Heart left ventricle (tissue), 13 donors: ENCODE results near the gene DNMT3B.

Experiments
- CTCF ChIP-seq, 12 donors: fragments of 200-600 bp; sonication (generic) in 4 of 12; IDR thresholded peaks; one replicate each; pipeline versions ENCODE4 v1.5.0 to v1.8.0; 2018 to 2022; ENCODE audit warnings: antibody characterized with exemption in 12 of 12, mild to moderate bottlenecking in 5 of 12
- POLR2A ChIP-seq, 2 donors: fragments of 450-650 bp; IDR thresholded peaks; one replicate each; pipeline ENCODE4 v1.6.1; 2017; ENCODE audit warnings: antibody characterized with exemption in 2 of 2, mild to moderate bottlenecking in 2 of 2, moderate library complexity in 2 of 2
- donor health status: ischemic (EF 13 %, LVEDD 7.1; RV severe dilation, severe dysfunction).
- donor health status: DM: no; HTN: yes; CAD: no.
- donor health status: DM: no; HTN: no; CAD: no.
- donor health status: ischemic (EF 25% LVEDD 6.9; RV normal size, moderate dysfunction).
- donor health status: ischemic (EF 25% LVEDD 5.7; RV mildly dilated, moderate dysfunction).
- donor health status: ischemic (EF 35%, LVEDD 5.7; RV mildly dilated, moderate dysfunction).
- donor health status: nonischemic (EF 11% LVEDD 7.7; RV severe dilation, severe dysfunction).
- donor health status: DM: yes; HTN: yes; CAD: no.
- donor health status: PGD.
- donor health status: ischemic (EF 29% LVEDD 5.4; RV normal size, mild dysfunction).
- donor health status: nonischemic (EF 23%, LVEDD 6.1; RV moderate dilation, normal function).

DNA sequence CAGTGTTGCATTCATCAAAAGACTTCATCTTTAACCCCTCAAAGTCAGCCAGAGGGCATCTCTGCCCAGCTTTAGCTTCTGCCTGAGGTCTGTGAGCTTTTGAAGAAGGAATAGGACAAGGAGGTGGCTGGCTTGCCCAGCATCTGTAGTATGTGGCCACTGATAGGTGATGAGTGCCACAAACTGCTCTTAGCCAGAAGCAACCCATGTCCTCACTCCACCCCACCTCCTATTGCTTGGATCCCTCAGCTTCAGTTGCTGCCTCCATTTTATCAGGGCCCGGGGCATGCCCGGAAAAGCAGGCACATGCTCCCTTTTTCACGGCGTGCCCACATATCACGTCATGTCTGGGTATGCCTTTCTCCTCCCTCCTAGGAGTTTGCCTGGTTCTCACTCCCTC lies 84.7 kb downstream of the DNMT3B start:
- TF ChIP-seq CTCF (IDR thresholded peaks at IDR 0.05) = no peak
- TF ChIP-seq POLR2A (IDR thresholded peaks at IDR 0.05) = no peak
